ENCODE measurements around the gene POMC.

DNA sequence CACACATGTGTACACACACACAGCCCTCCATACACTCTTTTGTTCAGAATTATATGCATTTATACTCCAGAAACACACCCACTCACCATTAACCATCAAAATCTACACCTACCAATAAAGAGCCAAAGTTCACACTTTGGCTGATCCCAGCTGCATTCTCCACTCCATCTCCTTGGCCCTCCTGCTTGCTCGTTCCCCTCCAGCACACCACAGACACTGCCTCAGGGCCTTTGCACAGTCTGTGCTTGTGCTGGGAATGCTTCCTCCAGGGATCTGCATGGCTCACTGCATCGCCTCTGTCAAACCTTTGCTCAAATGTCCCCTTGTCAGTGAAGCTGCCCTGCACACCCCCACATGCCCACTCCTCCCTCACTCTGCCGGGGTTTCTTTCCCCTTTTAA, 46.0 kb downstream of the POMC start:
- TF ChIP-seq, protein P1, sequence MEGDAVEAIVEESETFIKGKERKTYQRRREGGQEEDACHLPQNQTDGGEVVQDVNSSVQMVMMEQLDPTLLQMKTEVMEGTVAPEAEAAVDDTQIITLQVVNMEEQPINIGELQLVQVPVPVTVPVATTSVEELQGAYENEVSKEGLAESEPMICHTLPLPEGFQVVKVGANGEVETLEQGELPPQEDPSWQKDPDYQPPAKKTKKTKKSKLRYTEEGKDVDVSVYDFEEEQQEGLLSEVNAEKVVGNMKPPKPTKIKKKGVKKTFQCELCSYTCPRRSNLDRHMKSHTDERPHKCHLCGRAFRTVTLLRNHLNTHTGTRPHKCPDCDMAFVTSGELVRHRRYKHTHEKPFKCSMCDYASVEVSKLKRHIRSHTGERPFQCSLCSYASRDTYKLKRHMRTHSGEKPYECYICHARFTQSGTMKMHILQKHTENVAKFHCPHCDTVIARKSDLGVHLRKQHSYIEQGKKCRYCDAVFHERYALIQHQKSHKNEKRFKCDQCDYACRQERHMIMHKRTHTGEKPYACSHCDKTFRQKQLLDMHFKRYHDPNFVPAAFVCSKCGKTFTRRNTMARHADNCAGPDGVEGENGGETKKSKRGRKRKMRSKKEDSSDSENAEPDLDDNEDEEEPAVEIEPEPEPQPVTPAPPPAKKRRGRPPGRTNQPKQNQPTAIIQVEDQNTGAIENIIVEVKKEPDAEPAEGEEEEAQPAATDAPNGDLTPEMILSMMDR (IDR thresholded peaks at IDR 0.05), result no peak
- no peak for TF ChIP-seq EZH2 (IDR thresholded peaks at IDR 0.05; ENCODE audit: borderline replicate concordance, insufficient read depth, low read depth, low read length, poor library complexity, severe bottlenecking)
